Measurements from ENCODE around the gene RPS6KA3. TPM values are rescaled to one million over a fixed set of nuclear protein-coding genes. Genes with fewer than 3 reads are reported as not detected.

The RPS6KA3 gene
- total RNA-seq, 1 experiment from 2014 or later = 35.5 TPM

DNA sequence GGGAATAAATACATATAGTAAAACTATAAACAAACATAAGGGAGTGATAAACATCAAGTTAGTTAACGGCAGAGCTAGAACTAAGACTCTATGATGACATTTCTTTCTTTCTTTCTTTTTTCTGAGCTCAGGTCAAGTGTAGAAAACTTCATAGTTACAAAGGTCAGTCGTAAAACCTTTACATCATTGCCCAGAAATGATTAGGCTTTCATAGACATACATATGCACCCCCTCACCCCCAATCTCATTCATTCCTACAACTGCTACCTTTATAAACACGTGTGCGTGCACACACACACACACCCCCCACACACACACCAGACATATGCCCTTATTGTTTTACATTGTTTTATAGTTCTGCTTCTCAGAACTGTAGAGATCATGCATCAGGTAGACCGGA is 130.8 kb downstream of the RPS6KA3 start (continued):
- TF ChIP-seq, protein P1, sequence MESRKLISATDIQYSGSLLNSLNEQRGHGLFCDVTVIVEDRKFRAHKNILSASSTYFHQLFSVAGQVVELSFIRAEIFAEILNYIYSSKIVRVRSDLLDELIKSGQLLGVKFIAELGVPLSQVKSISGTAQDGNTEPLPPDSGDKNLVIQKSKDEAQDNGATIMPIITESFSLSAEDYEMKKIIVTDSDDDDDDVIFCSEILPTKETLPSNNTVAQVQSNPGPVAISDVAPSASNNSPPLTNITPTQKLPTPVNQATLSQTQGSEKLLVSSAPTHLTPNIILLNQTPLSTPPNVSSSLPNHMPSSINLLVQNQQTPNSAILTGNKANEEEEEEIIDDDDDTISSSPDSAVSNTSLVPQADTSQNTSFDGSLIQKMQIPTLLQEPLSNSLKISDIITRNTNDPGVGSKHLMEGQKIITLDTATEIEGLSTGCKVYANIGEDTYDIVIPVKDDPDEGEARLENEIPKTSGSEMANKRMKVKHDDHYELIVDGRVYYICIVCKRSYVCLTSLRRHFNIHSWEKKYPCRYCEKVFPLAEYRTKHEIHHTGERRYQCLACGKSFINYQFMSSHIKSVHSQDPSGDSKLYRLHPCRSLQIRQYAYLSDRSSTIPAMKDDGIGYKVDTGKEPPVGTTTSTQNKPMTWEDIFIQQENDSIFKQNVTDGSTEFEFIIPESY (IDR thresholded peaks at IDR 0.05; ENCODE audit: extremely low read depth, insufficient replicate concordance, low read length) = no peak
- TF ChIP-seq YY1 (IDR thresholded peaks at IDR 0.05; ENCODE audit: extremely low read depth, insufficient replicate concordance, low read depth, low read length) = no peak
- no peak for TF ChIP-seq RAD21 (IDR thresholded peaks at IDR 0.05; ENCODE audit: low read depth)
- no peak for TF ChIP-seq EZH2phosphoT487 (IDR thresholded peaks at IDR 0.05; ENCODE audit: borderline replicate concordance)
- no peak for TF ChIP-seq SP1 (IDR thresholded peaks at IDR 0.05; ENCODE audit: low read depth)
- TF ChIP-seq JUND (IDR thresholded peaks at IDR 0.05) = no peak

DNA sequence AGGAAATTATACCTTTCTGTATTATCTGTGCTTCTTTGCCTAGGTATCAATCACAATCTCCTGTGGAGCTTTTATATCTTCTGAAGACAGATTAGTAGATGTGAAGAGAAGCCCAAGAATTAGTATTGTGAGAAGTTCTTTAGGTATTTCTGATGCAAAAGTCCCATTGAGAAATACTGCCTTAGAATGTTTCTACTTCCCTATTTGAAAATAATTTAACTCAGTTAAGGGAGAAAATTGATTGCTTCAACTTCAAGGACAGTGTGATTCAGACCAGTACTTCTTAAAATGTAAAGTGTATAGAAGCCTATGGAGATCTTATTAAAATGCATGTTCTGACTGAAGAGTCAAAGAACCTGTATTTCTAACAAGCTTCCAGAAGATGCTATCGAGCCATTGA is 134.0 kb downstream of the RPS6KA3 start:
- POLR2A ChIA-PET = no interaction called here
- TF ChIP-seq, protein P2, sequence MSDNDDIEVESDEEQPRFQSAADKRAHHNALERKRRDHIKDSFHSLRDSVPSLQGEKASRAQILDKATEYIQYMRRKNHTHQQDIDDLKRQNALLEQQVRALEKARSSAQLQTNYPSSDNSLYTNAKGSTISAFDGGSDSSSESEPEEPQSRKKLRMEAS (IDR thresholded peaks at IDR 0.05) = no peak
- no peak for TF ChIP-seq EGR1 (IDR thresholded peaks at IDR 0.05; ENCODE audit: low read depth)
- TF ChIP-seq, protein P3, sequence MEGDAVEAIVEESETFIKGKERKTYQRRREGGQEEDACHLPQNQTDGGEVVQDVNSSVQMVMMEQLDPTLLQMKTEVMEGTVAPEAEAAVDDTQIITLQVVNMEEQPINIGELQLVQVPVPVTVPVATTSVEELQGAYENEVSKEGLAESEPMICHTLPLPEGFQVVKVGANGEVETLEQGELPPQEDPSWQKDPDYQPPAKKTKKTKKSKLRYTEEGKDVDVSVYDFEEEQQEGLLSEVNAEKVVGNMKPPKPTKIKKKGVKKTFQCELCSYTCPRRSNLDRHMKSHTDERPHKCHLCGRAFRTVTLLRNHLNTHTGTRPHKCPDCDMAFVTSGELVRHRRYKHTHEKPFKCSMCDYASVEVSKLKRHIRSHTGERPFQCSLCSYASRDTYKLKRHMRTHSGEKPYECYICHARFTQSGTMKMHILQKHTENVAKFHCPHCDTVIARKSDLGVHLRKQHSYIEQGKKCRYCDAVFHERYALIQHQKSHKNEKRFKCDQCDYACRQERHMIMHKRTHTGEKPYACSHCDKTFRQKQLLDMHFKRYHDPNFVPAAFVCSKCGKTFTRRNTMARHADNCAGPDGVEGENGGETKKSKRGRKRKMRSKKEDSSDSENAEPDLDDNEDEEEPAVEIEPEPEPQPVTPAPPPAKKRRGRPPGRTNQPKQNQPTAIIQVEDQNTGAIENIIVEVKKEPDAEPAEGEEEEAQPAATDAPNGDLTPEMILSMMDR (IDR thresholded peaks at IDR 0.05 in 2 of 3, conservative IDR thresholded peaks at IDR 0.05 in 1 of 3; ENCODE audit: borderline replicate concordance in 1 of 3, insufficient read depth in 1 of 3, low read depth in 2 of 3, low read length in 2 of 3) = no peak
- no peak for TF ChIP-seq SIN3A (IDR thresholded peaks at IDR 0.05; ENCODE audit: low read depth)
- TF ChIP-seq POLR2A (IDR thresholded peaks at IDR 0.05; ENCODE audit: borderline replicate concordance, extremely low read depth, insufficient read depth, insufficient read length) = no peak
- no peak for TF ChIP-seq ZFX (IDR thresholded peaks at IDR 0.05)
- no peak for TF ChIP-seq YY1 (IDR thresholded peaks at IDR 0.05; ENCODE audit: extremely low read depth, insufficient replicate concordance, low read depth, low read length)
- TF ChIP-seq POLR2AphosphoS5 (IDR thresholded peaks at IDR 0.05; ENCODE audit: low read depth, low read length) = no peak
- no peak for TF ChIP-seq SP1 (IDR thresholded peaks at IDR 0.05; ENCODE audit: low read depth)
- TF ChIP-seq TCF7L2 (IDR thresholded peaks at IDR 0.05; ENCODE audit: borderline replicate concordance, extremely low read depth, insufficient read depth, insufficient read length) = no peak
- TF ChIP-seq EZH2phosphoT487 (IDR thresholded peaks at IDR 0.05; ENCODE audit: borderline replicate concordance) = no peak

More for the DNA sequence above, 134.0 kb downstream of the RPS6KA3 start:
- DNase-seq (ENCODE audit: low read depth, low spot score) (no peak), ATAC-seq (no peak)
- intact Hi-C loops (cut with micrococcal nuclease) = no loop called here
- no TSS peak for BruUV-seq (replicated peaks)
- no peaks in the 10 kb centered on the region for H3K9me3 ChIP-seq (ENCODE audit: control insufficient read depth in 1 of 2, insufficient read depth in 1 of 2, low read depth in 1 of 2, low read length in 2 of 2)
- peaks cover 10% of the 10 kb centered on the region; the same call in 1 of the 2 replicates for H4K20me1 ChIP-seq (ENCODE audit: insufficient read depth)
- H3K4me1 ChIP-seq (ENCODE audit: control insufficient read depth in 1 of 2, insufficient read depth in 2 of 2, low read length in 2 of 2) = no peaks in the 10 kb centered on the region
- H3K27ac ChIP-seq (ENCODE audit: low read depth, low read length) = no peak overlapping the region
- H3K36me3 ChIP-seq (ENCODE audit: control insufficient read depth in 1 of 2, insufficient read depth in 2 of 2, low read length in 2 of 2) = peaks cover 25 to 32% of the 10 kb centered on the region in 2 experiments
- RAD21 ChIA-PET (ENCODE audit: low non-redundant PET in 1 of 2, low total read pairs in 2 of 2, uncharacterized antibody in 2 of 2, unreplicated experiment in 2 of 2) = no interaction called here
- CTCF ChIA-PET = no interaction called here
- H3K27me3 ChIP-seq (ENCODE audit: insufficient read depth, low read length) = no peaks in the 10 kb centered on the region
- H3K79me2 ChIP-seq (ENCODE audit: insufficient read depth, low read length) = peaks cover 54% of the 10 kb centered on the region
- H3K9me2 ChIP-seq (ENCODE audit: insufficient read depth) = no peaks in the 10 kb centered on the region
- H2AFZ ChIP-seq (ENCODE audit: low read depth, low read length, poor library complexity, severe bottlenecking) = no peak overlapping the region
- H3K4me2 ChIP-seq (ENCODE audit: low read length) = no peak overlapping the region
- H3K9ac ChIP-seq (ENCODE audit: low read length) = no peak overlapping the region
- H3K4me3 ChIP-seq (replicated peaks in 1 of 2; ENCODE audit: low read depth in 1 of 2, low read length in 2 of 2) = no peak overlapping the region

All from HCT116 (cell line).